Mucosa of descending colon (tissue), 3 donors: Measurements from ENCODE around the gene ARGFX. TPM values are rescaled to one million over a fixed set of nuclear protein-coding genes. Genes with fewer than 3 reads are reported as not detected.
A peak's percentile ranks its signal among the peaks of the same experiment; 100 is the strongest.
"Not testable (repeated sequence)": the region's sequence is repeated elsewhere in the genome, so short reads cannot be mapped to it uniquely, and the experiment has no call there.

Experiments
- ATAC-seq: fragments of 200-7000 bp; cut with Tn5 transposase; one replicate; pipeline ENCODE4 v1.9.1; 2020; ENCODE audit warnings: mild to moderate bottlenecking, moderate library complexity
- DNase-seq, 3 donors: peaks; one replicate each; pipeline ENCODE4 v3.0.0-alpha.2; 2020
- H3K36me3 ChIP-seq: fragments of 200-600 bp; one replicate; pipeline ENCODE4 v1.8.0; 2021; ENCODE audit warnings: low read depth, mild to moderate bottlenecking
- H3K4me1 ChIP-seq: fragments of 200-600 bp; one replicate; pipeline ENCODE4 v1.8.0; 2021; ENCODE audit warnings: low read depth, mild to moderate bottlenecking
- H3K4me3 ChIP-seq: fragments of 200-600 bp; one replicate; pipeline ENCODE4 v1.8.0; 2021; ENCODE audit warnings: mild to moderate bottlenecking
- H3K9me3 ChIP-seq: fragments of 200-600 bp; one replicate; pipeline ENCODE4 v1.8.0; 2021; ENCODE audit warnings: mild to moderate bottlenecking
- intact Hi-C, 2 donors: fragments of 100-400 bp; cut with DNase I in 1 of 2; cut with micrococcal nuclease in 1 of 2; formaldehyde crosslinking; loops; one replicate each; pipeline versions ENCODE4 v1.11.0 to v1.11.1; 2022; cut with DNase I, micrococcal nuclease
- total RNA-seq, 3 donors: library from RNA; stranded (reverse); fragmentation: NEBNext Ultra II Directional in 2 of 3; extraction: Animal tissue kit (Norgen Biotek cat#: 25700) in 2 of 3; gene quantifications; one replicate each; pipeline versions ENCODE4 v1.2.1 to v1.2.4, GENCODE V29; 2021 to 2023
- TF ChIP-seq, protein P1 (sequence below): fragments of 200-600 bp; IDR thresholded peaks from one replicate; pipeline ENCODE4 v1.8.0; 2022; ENCODE audit warnings: antibody characterized with exemption, mild to moderate bottlenecking
- donor health status: DM: no; HTN: no; CAD: no; lungs with moderate emphysema.
- donor health status: DM: no; HTN: no; CAD: no.
- donor health status: DM: no; HTN: yes; CAD: no.

The ARGFX gene
- total RNA-seq, 3 donors from 2014 or later, result not detected

DNA sequence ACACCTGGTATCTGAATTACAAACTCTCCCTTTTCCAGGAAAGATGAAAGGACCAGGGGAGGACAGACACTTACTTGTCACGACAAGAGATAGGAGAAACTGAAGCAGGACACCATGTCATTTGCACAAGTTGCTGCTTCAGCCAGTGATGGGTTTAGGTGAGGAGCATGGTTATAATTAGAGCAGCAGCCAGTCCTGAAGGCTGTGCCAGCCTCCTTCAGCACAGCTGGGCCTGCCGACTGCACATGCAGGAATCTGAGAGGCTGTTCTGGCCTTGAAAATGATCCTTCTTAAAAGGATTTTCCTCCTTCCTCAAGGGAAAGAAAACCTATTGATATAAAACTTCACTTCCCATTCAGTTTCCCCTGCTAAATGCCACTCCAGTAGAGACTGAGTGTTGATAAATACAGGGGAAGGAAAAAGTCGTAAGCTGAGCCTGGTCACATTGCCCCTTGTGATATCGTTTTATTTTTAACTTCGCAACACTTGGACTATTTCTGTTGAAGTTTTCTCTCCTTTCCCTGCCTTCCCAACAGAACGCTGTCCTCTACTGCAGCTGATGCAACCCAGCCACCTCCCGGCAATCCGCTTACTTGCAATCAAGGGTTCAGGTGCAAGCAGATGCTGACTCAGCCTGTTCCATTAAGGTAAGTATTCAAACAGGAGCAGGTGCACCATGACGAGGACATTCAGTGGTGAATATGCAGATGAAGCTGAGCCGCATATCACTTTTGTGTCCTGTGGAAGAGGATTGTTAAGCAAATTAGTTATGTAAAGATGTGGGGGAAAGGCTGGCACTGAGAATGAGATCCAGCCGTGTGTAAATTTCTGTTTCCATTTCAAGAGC is 25.3 kb downstream of the ARGFX start, which contains the start of gene FBXO40:
Gene FBXO40 (plus strand): TSS at position 524 of the 847 bp plus-strand sequence. CDS start 27,197 bp downstream, outside the sequence.
- peak in 1 of 3 donors; percentile 16 for DNase-seq

GRCh38 chr3:121593806-121594205 is 26.1 kb downstream of the ARGFX start:
- H3K36me3 ChIP-seq, H3K4me1 ChIP-seq, intact Hi-C loops, ATAC-seq, H3K4me3 ChIP-seq, DNase-seq, H3K9me3 ChIP-seq: not testable (repeated sequence)

More for the DNA sequence above, 25.3 kb downstream of the ARGFX start, which contains the start of gene FBXO40:
- TF ChIP-seq, protein P1, sequence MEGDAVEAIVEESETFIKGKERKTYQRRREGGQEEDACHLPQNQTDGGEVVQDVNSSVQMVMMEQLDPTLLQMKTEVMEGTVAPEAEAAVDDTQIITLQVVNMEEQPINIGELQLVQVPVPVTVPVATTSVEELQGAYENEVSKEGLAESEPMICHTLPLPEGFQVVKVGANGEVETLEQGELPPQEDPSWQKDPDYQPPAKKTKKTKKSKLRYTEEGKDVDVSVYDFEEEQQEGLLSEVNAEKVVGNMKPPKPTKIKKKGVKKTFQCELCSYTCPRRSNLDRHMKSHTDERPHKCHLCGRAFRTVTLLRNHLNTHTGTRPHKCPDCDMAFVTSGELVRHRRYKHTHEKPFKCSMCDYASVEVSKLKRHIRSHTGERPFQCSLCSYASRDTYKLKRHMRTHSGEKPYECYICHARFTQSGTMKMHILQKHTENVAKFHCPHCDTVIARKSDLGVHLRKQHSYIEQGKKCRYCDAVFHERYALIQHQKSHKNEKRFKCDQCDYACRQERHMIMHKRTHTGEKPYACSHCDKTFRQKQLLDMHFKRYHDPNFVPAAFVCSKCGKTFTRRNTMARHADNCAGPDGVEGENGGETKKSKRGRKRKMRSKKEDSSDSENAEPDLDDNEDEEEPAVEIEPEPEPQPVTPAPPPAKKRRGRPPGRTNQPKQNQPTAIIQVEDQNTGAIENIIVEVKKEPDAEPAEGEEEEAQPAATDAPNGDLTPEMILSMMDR, result no peak
- H3K36me3 ChIP-seq, result no peaks in the 10 kb centered on the region
- no peaks in the 10 kb centered on the region for H3K9me3 ChIP-seq
- H3K4me3 ChIP-seq, result no peak within 1 kb of the TSS
- ATAC-seq, result peak; percentile 38
- H3K4me1 ChIP-seq, result no peaks in the 10 kb centered on the region
- intact Hi-C loops, result no loop called here

GRCh38 chr3:121594850-121595249 is 27.1 kb downstream of the ARGFX start:
- H3K4me3 ChIP-seq, result no peak overlapping the region
- no peaks in the 10 kb centered on the region for H3K4me1 ChIP-seq
- DNase-seq (no peak), ATAC-seq (no peak)
- H3K36me3 ChIP-seq, result no peaks in the 10 kb centered on the region
- TF ChIP-seq, protein P1, result no peak
- intact Hi-C loops, result no loop called here
- H3K9me3 ChIP-seq, result no peaks in the 10 kb centered on the region

GRCh38 chr3:121595765-121596406 is 28.1 kb downstream of the ARGFX start:
- TF ChIP-seq, protein P1, result no peak
- Histone ChIP-seq H3K4me3 (no peak overlapping the region), H3K36me3 (no peaks in the 10 kb centered on the region), H3K4me1 (no peaks in the 10 kb centered on the region), H3K9me3 (no peaks in the 10 kb centered on the region)
- ATAC-seq (no peak), DNase-seq (no peak)
- intact Hi-C loops, result no loop called here

DNA sequence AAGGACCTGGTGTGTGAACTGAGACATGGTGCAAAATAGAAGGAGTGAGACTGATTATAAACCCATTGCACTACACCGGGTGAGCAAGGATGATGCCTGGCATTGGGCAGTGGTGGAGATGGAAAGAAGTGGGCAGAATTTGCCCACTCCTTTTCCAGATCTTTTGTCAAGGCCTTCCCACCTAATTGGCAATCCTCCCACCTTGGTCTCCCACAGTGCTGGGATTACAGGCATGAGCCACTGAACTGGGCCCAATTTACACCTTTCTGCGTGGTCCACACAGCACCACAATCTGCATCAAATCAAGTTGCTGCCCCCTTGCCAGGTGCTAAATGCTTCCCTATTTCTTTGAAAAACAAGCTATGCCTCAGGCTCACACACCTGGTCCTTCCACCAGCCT is 30.8 kb downstream of the ARGFX start:
- no peak for ATAC-seq
- no peaks in the 10 kb centered on the region for H3K36me3 ChIP-seq
- no peak for DNase-seq
- intact Hi-C loops, result no loop called here
- TF ChIP-seq, protein P1, result no peak
- H3K4me1 ChIP-seq, result no peaks in the 10 kb centered on the region
- H3K9me3 ChIP-seq, result no peaks in the 10 kb centered on the region
- no peak overlapping the region for H3K4me3 ChIP-seq

DNA sequence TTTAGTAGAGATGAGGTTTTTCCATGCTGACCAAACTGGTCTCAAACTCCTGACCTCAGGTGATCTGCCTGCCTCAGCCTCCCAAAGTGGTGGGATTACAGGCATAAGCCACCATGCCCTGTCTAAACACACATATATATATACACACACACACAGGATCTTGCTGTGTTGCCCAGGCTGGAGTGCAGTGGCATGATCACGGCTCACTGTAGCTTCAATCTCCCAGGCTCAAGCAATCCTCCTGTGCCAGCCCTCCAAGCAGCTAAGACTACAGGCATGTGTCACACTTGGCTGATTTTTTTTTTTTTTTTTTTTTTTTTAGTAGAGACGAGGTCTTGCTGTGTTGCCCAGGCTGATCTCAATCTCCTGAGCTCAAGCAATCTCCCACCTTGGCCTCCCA is 32.2 kb downstream of the ARGFX start:
- intact Hi-C loops, DNase-seq, H3K4me1 ChIP-seq, H3K36me3 ChIP-seq, ATAC-seq, H3K9me3 ChIP-seq, H3K4me3 ChIP-seq: not testable (repeated sequence)
